HG03103 (cell line): Measurements from ENCODE around the gene PAX8.

ENCODE experiments used
- ATAC-seq: cut with Tn5 transposase; IDR thresholded peaks from one replicate; pipeline ENCODE4 v1.9.1; 2021; ENCODE audit warnings: low read depth; ENCODE audit not compliant: unreplicated experiment

Gene PAX8

GRCh38 chr2:113225263-113226259 is 53.2 kb downstream of the PAX8 start:
- ATAC-seq, result no peak

- no peak for ATAC-seq
Observed at GRCh38 chr2:113224647-113225236, 54.0 kb downstream of the PAX8 start.

DNA sequence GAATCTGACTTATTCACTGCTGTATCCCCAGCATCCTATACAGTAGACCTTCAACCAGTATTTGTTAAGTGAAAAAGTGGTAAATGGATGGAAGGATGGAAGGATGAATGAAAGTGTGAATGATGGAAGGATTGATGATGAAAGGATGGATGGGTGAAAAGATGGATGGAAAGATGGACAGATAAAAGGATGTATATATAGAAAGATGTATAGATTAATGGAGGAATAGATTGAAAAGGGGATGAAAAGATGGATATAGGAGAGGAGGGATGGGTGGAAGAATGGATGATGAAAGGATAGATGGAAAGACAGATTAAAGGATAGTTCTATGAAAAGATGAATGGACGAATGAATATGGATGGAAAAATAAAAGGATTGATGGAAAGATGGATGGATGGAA is 54.9 kb downstream of the PAX8 start:
- no peak for ATAC-seq

DNA sequence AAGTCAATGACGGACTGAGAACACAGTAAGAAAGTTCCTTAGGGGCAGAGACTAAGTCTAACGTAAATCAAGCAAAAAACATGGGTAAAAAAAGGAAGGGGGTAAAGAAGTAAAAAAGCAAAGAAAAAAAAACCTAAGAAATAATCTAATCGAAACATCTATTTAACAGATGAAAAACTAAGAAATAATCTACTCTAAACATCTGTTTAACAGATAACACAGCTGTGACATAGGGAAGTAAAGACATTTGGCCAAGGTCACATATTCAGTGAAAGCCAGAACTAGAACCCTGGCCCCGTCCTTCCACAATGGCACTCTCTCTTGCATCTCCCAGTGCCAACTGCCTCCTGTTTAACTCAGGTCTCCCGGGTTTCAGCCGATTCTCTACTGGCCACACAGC is 56.9 kb downstream of the PAX8 start:
- ATAC-seq, result no peak

DNA sequence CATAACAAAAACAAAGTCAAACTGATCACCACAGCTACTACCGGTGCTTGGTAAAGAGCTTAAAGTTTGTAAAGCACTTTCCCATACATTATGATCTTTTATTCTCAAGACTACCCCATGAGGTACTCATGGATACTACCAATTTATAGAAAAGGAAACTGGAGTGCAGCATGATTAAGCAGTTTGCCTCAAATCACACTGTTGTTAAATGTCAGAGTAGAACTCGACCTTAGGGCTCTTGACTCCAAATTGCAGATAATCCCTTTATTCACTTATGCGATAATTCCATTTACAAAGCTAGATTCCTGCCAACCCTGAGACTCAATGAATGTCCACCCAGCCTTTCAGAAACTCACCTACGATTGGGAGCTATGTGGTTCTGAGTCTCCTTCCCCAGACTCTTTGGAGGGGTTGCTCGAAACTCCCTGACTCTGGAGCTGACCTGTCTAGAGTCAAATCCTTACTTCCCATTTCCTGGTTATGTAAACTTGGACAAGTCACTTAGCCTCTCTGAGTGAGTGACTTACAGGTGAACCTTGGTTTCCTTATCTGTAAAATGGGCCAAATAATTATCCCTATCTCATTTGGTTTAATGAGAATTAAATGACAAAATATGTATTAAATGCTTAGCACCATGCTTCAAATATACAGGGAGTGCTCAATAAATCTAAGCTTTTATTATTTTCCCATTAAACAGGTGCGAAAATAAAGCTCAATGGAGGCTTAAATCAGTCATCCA is 57.6 kb downstream of the PAX8 start:
- ATAC-seq, result no peak

GRCh38 chr2:113219889-113220641 is 58.7 kb downstream of the PAX8 start:
- ATAC-seq, result no peak

DNA sequence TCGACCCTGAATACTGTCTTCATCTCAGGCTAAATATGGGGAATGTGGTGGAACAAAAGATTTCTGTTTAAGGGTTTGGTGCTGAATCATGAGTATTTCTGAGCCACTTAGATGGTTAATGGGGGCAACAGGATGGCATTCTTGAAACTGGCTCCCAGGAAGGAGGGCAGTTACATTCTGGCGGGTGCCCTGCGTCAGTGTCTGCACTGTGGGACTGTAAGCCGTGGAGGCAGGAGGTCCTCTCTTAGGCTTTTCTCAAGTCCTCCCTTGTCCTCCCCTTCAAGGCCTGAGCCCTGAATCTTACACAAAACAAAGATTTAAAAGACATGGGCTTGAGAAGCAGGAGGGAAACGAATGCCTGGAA is 59.2 kb downstream of the PAX8 start:
- no peak for ATAC-seq

DNA sequence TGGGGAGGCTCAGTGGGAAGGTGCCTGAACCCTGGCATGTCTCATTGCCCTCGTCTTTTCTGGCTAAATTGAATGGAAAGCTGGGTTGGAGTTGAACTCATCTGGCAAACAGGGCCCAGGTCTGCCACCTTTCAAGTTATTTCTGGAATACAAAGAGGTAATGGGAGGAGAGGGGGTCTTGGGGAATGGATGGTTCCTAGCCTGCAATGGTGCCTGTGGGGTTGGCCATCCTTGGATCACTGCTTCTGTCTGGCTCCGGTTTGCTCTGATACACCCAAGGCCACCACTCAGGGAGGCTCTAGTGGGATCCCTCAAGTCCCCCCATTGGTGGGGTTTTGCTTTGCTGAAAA is 59.7 kb downstream of the PAX8 start:
- ATAC-seq, result no peak

GRCh38 chr2:113218283-113219091 is 60.2 kb downstream of the PAX8 start:
- no peak for ATAC-seq

DNA sequence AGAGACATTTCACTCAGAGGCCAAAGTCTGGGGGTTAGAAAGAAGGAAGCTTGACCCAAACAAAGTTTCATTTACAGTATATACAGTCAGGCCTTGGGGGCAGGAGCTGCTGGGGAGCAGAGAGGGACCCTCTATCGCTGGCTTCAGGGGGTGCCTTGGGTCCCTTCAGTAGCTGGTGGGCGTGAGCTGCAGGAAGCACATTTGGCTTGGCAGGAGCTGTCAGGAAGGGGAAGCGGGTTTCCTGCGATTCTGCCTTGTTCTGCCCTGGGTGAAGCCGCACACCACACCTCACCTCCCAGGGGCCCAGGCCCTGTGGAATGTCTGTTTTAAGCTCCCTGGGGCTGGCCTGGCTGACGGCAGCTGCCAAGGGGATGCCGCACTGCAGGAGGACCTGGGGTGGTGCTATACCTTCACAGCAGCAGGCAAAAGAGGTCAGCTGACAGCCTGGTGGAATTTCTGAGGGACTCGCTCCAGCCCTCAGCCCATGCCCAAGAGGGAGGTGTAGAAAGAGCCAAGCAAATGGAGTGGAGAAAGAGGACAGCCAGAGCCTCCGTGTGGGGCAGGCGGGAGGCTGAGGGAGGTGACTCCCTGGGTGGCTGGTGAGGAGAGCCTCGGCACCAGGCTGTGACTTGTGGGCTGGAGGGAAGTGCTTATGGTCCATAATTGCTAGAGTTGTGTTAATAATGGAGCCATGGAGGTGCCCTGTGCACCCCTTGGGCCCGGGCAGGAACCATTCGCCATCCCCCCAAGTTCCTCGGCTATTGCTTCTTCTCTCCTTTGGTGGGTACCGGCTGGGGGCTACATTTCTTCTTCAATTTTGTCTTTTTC is 61.1 kb downstream of the PAX8 start:
- no peak for ATAC-seq

DNA sequence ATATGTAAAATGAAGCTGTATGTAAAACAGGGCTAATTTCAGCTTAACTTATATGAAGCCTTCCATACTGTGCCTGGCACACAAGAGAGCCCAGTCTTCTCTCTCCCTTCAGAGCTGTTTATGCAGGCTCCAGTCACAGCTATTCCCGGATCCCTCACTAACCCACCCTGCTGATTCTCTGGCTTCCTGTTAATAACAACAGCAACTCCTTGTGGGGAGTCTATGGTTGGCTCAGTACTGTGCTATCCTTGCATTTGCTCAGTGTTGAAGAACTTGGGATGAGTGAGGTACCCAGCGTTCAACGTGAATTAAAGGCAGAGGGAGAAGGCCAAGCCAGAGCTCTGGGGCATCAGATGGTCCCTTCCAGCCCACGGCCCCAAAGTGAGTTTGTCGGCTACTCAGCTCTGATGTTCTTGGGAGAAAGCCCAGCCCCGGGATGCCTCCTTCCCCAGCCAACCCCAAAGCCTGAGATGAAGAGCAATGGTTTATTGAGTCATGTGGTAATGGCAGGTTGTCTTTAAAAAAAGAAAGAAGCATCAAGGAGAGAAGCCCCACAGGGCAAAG is 61.7 kb downstream of the PAX8 start:
- ATAC-seq, result no peak

GRCh38 chr2:113216321-113216720 is 62.4 kb downstream of the PAX8 start:
- ATAC-seq, result no peak

- ATAC-seq, result no peak
Observed at GRCh38 chr2:113215056-113215455, 63.7 kb downstream of the PAX8 start.

DNA sequence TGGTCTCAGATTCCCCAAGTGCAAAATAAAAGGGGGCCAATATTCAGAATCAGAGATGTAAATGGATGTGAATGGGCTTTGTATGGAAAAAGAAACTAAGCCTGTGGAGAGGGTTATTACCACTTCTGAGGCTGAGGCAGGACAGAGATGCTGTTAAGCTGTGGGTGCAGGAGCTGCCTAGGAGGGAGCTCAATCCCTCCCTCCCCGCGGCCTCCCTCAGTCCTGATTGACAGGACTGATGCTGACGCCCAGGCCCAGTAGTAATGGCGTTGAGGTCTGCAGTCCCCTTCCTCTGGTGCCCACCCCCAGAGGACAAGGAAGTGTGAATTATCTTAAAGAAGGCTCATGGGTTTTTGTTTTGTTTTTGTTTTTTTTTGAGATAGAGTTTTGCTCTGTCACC is 64.6 kb downstream of the PAX8 start:
- no peak for ATAC-seq

DNA sequence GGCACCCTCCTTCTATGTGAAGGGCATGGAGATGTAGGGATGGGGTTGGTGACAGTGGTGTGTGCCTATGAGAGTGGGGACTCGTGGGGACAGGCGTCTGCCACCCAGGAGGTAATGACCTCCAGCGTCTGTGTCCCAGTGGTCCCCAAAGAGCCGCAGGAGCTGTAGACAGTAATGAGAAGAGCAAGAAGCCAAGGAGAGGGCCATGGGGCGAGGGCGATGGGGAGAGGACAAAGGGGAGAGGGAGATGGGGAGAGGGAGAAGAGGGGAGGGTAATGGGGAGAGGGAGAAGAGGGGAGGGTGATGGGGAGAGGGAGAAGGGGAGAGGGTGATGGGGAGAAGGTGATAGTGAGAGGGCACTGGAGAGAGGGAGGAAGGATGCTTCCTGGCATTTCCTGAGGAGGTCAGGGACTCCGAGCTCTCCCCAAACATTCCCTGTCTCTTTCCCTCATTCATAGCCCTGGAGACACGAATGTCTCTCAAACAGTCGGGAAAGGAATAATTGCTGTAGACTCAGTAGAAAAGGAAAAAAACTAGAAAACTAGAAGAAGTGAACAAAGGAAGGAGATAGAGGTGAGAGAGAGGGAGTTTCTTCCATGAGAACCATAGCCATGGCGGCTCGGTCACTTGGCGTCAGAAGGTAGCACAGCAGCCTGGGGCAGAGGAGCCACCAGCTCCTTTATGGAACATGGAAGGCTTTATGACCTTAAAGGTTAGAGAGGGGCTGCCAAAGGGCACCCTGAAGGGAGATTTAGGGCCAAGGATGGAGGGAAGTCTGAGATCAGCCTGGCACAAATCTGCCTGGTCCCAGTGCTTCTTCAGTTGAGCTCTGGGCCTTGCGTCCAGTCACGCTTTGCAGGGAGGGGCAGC is 65.4 kb downstream of the PAX8 start:
- no peak for ATAC-seq

DNA sequence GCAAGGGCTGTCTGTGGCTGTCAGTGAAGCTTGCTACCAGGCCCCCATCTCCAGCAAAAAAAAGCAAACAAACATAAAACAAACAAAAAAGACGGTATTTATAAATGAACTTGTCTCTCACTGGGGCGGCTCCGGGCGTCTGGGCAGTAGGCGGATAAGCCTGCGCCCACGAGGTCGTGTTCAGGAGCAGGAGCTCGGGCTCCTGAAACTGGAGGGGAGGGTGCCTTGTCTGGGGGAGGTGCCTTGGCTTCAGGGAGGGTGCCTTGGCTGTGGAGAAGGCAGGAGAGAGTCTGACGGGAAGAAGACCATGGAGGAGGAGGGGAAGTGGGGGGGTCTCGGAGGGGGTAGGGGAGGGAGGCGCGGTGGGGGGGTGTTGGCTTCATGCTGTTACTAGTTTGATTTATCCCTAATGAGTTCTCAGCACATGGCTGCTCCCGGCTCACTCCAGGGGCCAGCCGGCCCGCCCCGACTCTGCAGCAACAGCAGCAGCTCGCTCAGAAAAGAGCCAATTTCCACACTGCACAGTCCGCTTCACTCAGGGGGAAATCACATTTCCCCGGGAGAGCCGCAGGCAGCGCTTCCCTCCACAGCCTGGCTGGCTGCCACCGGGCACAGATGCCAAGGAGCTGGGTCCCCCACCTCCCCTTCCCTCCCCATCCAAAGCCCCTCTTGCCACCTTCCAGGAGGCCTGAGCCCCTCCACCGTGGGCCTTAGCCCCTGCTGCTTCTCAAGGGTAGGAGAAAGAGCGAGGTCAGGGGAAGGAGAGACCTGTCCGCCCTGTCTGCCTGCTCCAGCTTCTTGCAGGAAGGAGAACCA is 66.3 kb downstream of the PAX8 start:
- no peak for ATAC-seq
